Mucosa of descending colon (tissue), 3 donors: ENCODE measurements around the gene ARHGEF28. TPM values are rescaled to one million over a fixed set of nuclear protein-coding genes. Genes with fewer than 3 reads are reported as not detected.

Source experiments
- ATAC-seq: fragments of 200-7000 bp; cut with Tn5 transposase; one replicate; pipeline ENCODE4 v1.9.1; 2020; ENCODE audit warnings: mild to moderate bottlenecking, moderate library complexity
- DNase-seq, 3 donors: peaks; one replicate each; pipeline ENCODE4 v3.0.0-alpha.2; 2020
- H3K36me3 ChIP-seq: fragments of 200-600 bp; one replicate; pipeline ENCODE4 v1.8.0; 2021; ENCODE audit warnings: low read depth, mild to moderate bottlenecking
- H3K4me1 ChIP-seq: fragments of 200-600 bp; one replicate; pipeline ENCODE4 v1.8.0; 2021; ENCODE audit warnings: low read depth, mild to moderate bottlenecking
- H3K4me3 ChIP-seq: fragments of 200-600 bp; one replicate; pipeline ENCODE4 v1.8.0; 2021; ENCODE audit warnings: mild to moderate bottlenecking
- H3K9me3 ChIP-seq: fragments of 200-600 bp; one replicate; pipeline ENCODE4 v1.8.0; 2021; ENCODE audit warnings: mild to moderate bottlenecking
- intact Hi-C, 2 donors: fragments of 100-400 bp; cut with DNase I in 1 of 2; cut with micrococcal nuclease in 1 of 2; formaldehyde crosslinking; loops; one replicate each; pipeline versions ENCODE4 v1.11.0 to v1.11.1; 2022; cut with DNase I, micrococcal nuclease
- total RNA-seq, 3 donors: library from RNA; stranded (reverse); fragmentation: NEBNext Ultra II Directional in 2 of 3; extraction: Animal tissue kit (Norgen Biotek cat#: 25700) in 2 of 3; gene quantifications; one replicate each; pipeline versions ENCODE4 v1.2.1 to v1.2.4, GENCODE V29; 2021 to 2023
- TF ChIP-seq, protein P1 (sequence below): fragments of 200-600 bp; IDR thresholded peaks from one replicate; pipeline ENCODE4 v1.8.0; 2022; ENCODE audit warnings: antibody characterized with exemption, mild to moderate bottlenecking
- donor health status: DM: no; HTN: no; CAD: no; lungs with moderate emphysema.
- donor health status: DM: no; HTN: no; CAD: no.
- donor health status: DM: no; HTN: yes; CAD: no.

Gene ARHGEF28
- total RNA-seq, 3 donors from 2014 or later: 5.4 to 21.7 (median 11.6) TPM

DNA sequence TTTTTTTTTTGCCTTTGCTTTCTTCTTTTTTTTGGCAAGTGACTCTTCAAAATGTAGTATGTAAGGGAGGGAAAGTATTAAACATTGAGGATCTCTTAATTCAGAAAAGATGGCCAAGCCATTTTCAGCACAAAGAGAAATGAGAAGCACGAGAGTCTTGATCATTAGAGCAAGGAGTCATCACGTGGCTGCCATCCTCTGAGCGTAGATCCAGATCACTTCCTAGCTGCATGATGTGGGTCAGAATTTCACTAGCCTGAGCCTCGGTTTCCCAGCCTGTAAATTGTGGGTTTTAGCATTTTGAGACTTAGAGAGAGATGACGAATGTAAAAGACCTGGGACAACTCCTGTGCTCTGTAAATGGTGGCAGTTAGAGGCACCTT, 312.9 kb downstream of the ARHGEF28 start:
- Histone ChIP-seq H3K36me3 (no peaks in the 10 kb centered on the region), H3K4me1 (no peaks in the 10 kb centered on the region), H3K9me3 (peaks cover 4% of the 10 kb centered on the region), H3K4me3 (no peak overlapping the region)
- TF ChIP-seq, protein P1, sequence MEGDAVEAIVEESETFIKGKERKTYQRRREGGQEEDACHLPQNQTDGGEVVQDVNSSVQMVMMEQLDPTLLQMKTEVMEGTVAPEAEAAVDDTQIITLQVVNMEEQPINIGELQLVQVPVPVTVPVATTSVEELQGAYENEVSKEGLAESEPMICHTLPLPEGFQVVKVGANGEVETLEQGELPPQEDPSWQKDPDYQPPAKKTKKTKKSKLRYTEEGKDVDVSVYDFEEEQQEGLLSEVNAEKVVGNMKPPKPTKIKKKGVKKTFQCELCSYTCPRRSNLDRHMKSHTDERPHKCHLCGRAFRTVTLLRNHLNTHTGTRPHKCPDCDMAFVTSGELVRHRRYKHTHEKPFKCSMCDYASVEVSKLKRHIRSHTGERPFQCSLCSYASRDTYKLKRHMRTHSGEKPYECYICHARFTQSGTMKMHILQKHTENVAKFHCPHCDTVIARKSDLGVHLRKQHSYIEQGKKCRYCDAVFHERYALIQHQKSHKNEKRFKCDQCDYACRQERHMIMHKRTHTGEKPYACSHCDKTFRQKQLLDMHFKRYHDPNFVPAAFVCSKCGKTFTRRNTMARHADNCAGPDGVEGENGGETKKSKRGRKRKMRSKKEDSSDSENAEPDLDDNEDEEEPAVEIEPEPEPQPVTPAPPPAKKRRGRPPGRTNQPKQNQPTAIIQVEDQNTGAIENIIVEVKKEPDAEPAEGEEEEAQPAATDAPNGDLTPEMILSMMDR: no peak
- intact Hi-C loops: no loop called here
- ATAC-seq (no peak), DNase-seq (no peak)

DNA sequence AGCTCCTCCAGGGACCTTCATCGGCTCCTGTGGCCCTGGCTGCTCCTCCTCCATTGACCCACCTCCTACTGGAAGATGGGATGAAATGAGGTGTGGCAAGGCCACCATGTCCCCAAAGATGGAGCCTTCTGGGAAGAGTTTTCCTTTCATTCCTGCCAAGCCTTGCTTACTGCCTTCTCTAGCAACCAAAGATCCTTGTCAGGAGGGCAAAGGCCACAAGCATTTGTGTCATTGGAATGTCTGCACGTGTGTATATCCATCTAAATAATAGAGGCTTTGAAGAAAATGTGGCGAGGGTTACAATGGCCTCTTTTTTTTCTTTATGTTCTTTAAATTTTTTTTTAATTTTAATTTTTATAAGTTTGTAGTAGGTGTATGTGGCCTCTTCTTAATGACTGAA, 313.6 kb downstream of the ARHGEF28 start:
- DNase-seq (no peak), ATAC-seq (no peak)
- intact Hi-C loops: no loop called here
- H3K9me3 ChIP-seq: peaks cover 4% of the 10 kb centered on the region
- H3K4me1 ChIP-seq: no peaks in the 10 kb centered on the region
- no peak overlapping the region for H3K4me3 ChIP-seq
- no peaks in the 10 kb centered on the region for H3K36me3 ChIP-seq
- TF ChIP-seq, protein P1: no peak

DNA sequence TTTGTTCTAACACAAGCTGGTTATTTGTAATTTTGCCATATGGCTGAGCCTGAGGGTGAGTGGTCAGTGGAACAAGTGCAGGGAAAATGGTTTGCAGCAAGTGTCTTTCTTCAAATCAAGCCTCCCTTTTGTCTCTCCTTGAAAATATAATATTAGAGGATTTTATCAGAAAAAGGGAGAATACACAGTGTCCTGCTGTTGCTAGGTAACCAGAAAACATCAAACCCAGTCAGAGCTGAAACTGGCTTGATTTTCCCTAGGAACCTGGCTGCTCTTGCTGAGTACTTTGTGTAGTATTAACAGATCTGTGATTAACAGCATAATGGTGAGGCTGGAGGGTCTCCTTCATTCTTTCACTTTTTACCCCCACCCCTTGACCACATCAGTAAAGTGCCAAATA, 314.0 kb downstream of the ARHGEF28 start:
- Histone ChIP-seq H3K36me3 (no peaks in the 10 kb centered on the region), H3K4me1 (no peaks in the 10 kb centered on the region), H3K9me3 (peaks cover 4% of the 10 kb centered on the region), H3K4me3 (no peak overlapping the region)
- ATAC-seq: no peak
- intact Hi-C loops: no loop called here
- TF ChIP-seq, protein P1: no peak
- DNase-seq: no peak

DNA sequence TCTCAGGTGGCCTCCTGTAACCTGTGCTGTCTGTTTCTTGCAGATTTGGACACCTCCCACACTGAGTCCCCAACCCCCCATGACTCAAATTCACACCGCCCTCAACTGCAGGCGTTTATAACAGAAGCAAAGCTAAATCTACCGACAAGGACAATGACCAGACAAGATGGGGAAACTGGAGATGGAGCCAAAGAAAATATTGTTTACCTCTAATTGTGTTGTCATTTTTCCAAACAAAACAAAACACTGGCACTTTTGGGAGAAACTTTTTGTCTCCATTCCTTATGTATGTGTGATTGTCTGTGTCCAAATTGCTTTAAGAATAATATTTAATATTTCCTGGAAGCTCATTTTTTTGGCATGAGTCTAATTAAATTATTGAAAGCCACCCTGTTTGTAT, 314.8 kb downstream of the ARHGEF28 start:
- no peak for ATAC-seq

DNA sequence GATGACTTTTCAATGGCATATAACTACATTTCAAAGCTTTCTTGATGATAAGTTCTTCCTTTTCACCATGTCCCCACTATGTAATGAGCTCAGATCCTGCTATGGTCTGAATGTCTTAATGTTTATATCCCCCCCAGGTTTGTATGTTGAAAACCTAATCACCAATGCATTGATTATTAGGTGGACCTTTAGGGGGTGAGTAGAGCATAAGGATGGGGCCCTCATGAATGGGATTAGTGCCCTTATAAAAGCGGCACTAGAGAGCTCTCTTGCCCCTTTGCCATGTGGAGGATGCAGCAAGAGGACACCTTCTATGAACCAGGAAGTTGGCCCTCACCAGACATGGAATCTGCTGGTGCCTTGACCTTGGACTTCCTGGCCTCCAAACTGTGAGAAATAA, 316.8 kb downstream of the ARHGEF28 start:
- TF ChIP-seq, protein P1: no peak
- H3K4me3 ChIP-seq: no peak overlapping the region
- no peaks in the 10 kb centered on the region for H3K36me3 ChIP-seq
- ATAC-seq (no peak), DNase-seq (no peak)
- peaks cover 4% of the 10 kb centered on the region for H3K9me3 ChIP-seq
- H3K4me1 ChIP-seq: no peaks in the 10 kb centered on the region
- intact Hi-C loops: no loop called here

More for the DNA sequence above, 314.8 kb downstream of the ARHGEF28 start:
- TF ChIP-seq, protein P1: no peak
- H3K4me3 ChIP-seq: no peak overlapping the region
- no peaks in the 10 kb centered on the region for H3K36me3 ChIP-seq
- H3K4me1 ChIP-seq: no peaks in the 10 kb centered on the region
- no peak for DNase-seq
- intact Hi-C loops: no loop called here
- peaks cover 4% of the 10 kb centered on the region for H3K9me3 ChIP-seq

DNA sequence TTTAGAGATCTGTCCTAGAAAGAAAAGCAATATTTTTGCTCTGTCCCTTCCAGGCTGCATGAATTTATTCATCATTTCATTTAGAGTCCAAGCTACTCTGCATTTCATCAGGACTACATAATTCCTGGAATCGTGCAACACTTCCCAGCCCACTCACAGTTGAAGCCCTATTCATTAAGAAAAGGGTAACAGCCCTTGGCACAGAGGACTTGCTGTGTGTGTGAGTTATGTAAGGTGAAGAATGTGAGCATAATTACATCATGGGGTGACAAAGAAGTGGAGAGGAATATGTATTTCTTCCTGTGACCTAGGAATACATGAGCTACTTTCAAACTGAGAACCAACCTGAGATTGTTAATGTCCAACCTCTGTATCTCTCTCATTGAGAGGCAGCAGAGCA, 317.4 kb downstream of the ARHGEF28 start:
- H3K36me3 ChIP-seq: no peaks in the 10 kb centered on the region
- TF ChIP-seq, protein P1: no peak
- intact Hi-C loops: no loop called here
- no peaks in the 10 kb centered on the region for H3K4me1 ChIP-seq
- no peak overlapping the region for H3K4me3 ChIP-seq
- no peak for DNase-seq
- peaks cover 4% of the 10 kb centered on the region for H3K9me3 ChIP-seq
- no peak for ATAC-seq
